Tibial nerve (tissue), 4 donors: ENCODE results near the gene CXCR5.

Source experiments
- EP300 ChIP-seq, 2 donors: sonication (generic); formaldehyde crosslinking; IDR thresholded peaks; one replicate each; pipeline ENCODE4 v1.6.1; 2017; ENCODE audit warnings: antibody characterized with exemption in 2 of 2, mild to moderate bottlenecking in 1 of 2
- POLR2A ChIP-seq, 2 donors: fragments of 450-650 bp; IDR thresholded peaks; one replicate each; pipeline ENCODE4 v1.6.1; 2017; ENCODE audit warnings: antibody characterized with exemption in 2 of 2, mild to moderate bottlenecking in 2 of 2, moderate library complexity in 2 of 2
- TF ChIP-seq, protein P1 (sequence below), 5 experiments: fragments of 200-600 bp in 3 of 5; fragments of 450-650 bp in 2 of 5; sonication (generic) in 3 of 5; IDR thresholded peaks; one replicate each; pipeline ENCODE4 v1.5.1; 2016 to 2019; ENCODE audit warnings: antibody characterized with exemption in 5 of 5, mild to moderate bottlenecking in 3 of 5, moderate library complexity in 2 of 5

DNA sequence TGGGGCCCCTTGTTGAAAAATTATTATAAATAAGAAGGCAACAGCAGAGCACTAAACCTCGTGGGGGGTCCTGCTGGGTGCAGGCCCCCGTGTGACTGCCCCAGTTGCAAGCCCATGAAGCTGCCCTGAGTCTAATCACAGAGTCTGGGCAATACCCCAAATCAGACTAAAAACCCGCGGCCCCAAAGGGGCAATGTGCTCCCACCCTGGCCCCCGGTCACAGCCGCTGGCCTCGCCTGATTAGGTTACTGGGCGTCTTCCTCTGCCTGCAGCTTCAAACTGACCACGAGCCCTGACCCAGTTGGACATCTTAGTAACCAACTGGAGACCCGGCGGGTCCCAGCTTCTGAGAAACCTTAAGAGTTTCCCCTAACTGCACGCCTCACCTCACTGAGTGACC is 1.6 kb downstream of the CXCR5 start:
- TF ChIP-seq, protein P1, sequence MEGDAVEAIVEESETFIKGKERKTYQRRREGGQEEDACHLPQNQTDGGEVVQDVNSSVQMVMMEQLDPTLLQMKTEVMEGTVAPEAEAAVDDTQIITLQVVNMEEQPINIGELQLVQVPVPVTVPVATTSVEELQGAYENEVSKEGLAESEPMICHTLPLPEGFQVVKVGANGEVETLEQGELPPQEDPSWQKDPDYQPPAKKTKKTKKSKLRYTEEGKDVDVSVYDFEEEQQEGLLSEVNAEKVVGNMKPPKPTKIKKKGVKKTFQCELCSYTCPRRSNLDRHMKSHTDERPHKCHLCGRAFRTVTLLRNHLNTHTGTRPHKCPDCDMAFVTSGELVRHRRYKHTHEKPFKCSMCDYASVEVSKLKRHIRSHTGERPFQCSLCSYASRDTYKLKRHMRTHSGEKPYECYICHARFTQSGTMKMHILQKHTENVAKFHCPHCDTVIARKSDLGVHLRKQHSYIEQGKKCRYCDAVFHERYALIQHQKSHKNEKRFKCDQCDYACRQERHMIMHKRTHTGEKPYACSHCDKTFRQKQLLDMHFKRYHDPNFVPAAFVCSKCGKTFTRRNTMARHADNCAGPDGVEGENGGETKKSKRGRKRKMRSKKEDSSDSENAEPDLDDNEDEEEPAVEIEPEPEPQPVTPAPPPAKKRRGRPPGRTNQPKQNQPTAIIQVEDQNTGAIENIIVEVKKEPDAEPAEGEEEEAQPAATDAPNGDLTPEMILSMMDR (IDR thresholded peaks at IDR 0.05) = no peak
- no peak for TF ChIP-seq POLR2A (IDR thresholded peaks at IDR 0.05)
- TF ChIP-seq EP300 (IDR thresholded peaks at IDR 0.05) = no peak
